ENCODE results near the gene DDX11.
"Not testable (repeated sequence)": the region's sequence is repeated elsewhere in the genome, so short reads cannot be mapped to it uniquely, and the experiment has no call there.

DNA sequence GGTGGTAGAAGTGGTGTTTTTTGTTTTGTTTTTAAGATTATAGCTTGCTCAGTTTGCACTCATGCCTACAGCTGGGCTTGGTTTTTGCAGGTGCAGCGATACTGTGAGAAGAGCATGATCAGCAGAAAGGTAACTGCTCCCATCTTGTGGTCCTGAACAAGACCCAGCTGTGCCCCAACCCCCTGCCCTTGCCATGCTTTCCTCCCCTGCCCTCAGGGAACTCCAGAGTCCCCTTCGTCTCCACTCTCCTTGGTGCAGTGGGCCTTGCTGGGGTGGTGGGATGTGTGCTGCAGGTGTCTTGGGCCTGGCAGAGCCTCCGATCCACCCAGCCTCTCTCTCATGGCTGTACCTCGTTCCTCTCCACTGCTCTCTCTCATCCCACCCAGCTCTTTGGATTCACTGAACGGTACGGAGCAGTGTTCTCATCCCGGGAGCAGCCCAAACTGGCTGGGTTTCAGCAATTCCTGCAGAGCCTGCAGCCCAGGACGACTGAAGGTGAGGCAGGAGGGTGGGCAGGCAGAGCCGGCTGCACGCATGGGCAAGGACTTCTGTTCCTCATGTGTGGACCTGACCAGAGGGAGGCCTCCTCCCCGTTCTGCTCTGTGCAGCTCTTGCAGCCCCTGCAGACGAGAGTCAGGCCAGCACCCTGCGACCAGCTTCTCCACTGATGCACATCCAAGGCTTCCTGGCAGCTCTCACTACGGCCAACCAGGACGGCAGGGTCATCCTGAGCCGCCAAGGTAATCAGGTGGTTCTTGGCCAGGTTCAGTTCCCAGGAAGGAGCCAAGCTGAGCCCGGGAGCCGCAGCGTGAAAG lies 22.8 kb downstream of the DDX11 start:
- TF ChIP-seq CTCF (IDR thresholded peaks at IDR 0.05); RAD21 (IDR thresholded peaks at IDR 0.05; ENCODE audit: low read length); NFIC (IDR thresholded peaks at IDR 0.05; ENCODE audit: borderline replicate concordance); MAX (IDR thresholded peaks at IDR 0.05; ENCODE audit: low read depth); REST (IDR thresholded peaks at IDR 0.05; ENCODE audit: low read depth, low read length); GATA2 (CRISPR knock-in tag; IDR thresholded peaks at IDR 0.05); RCOR1 (IDR thresholded peaks at IDR 0.05; ENCODE audit: low read length); POLR2AphosphoS5 (IDR thresholded peaks at IDR 0.05; ENCODE audit: low read depth, low read length); MEF2A (IDR thresholded peaks at IDR 0.05; ENCODE audit: borderline replicate concordance, low read depth): not testable (repeated sequence)

Data from SK-N-SH (cell line).